ENCODE data around the gene ZFPL1. TPM values are rescaled to one million over a fixed set of nuclear protein-coding genes. Genes with fewer than 3 reads are reported as not detected.

The ZFPL1 gene
- total RNA-seq, 3 donors from 2014 or later (not counting 1 experiment from before 2014, with no cell fraction given), result 49.8 to 60.2 (median 50.8) TPM

- no peak within 1 kb of the TSS for H3K27ac Mint-ChIP-seq
- intact Hi-C loops (cut with micrococcal nuclease), result no loop called here
Observed at GRCh38 chr11:65058419-65059054, 25.5 kb upstream of the ZFPL1 start, which contains the start of gene NAALADL1. Gene NAALADL1, minus strand, starts transcription at chr11:65058553. Its CDS starts 32 bp downstream, at chr11:65058521.

GRCh38 chr11:65059523-65059922 lies 24.5 kb upstream of the ZFPL1 start:
- H3K4me3 Mint-ChIP-seq, result no peak overlapping the region
- no peaks in the 10 kb centered on the region for H3K36me3 Mint-ChIP-seq
- no peak for DNase-seq
- no peak overlapping the region for H3K4me3 ChIP-seq (ENCODE audit: low read length)
- 90% methylated on average over 3 of the region's 3 CpGs for WGBS (ENCODE audit: insufficient coverage)
- H3K27ac ChIP-seq (ENCODE audit: low read length), result no peak overlapping the region
- no peaks in the 10 kb centered on the region for H3K27me3 ChIP-seq (ENCODE audit: control insufficient read depth, insufficient read depth, low read length)
- H3K27me3 Mint-ChIP-seq (ENCODE audit: low read depth in 2 of 2), result peaks cover 3 to 7% of the 10 kb centered on the region in 2 donors
- no peaks in the 10 kb centered on the region for H3K36me3 ChIP-seq (ENCODE audit: control insufficient read depth, insufficient read depth, low read length)
- no peak overlapping the region for H3K27ac Mint-ChIP-seq
- H3K4me1 Mint-ChIP-seq, result no peaks in the 10 kb centered on the region
- no peaks in the 10 kb centered on the region for H3K9me3 ChIP-seq (ENCODE audit: control insufficient read depth, insufficient read depth, low read length)
- no peaks in the 10 kb centered on the region for H3K9me3 Mint-ChIP-seq
- TF ChIP-seq CTCF (IDR thresholded peaks at IDR 0.05), result no peak
- no peaks in the 10 kb centered on the region for H3K4me1 ChIP-seq (ENCODE audit: control insufficient read depth, insufficient read depth, low read length)
- no peak for ATAC-seq
- intact Hi-C loops (cut with micrococcal nuclease), result no loop called here

More at GRCh38 chr11:65058419-65059054, 25.5 kb upstream of the ZFPL1 start, which contains the start of gene NAALADL1:
- H3K4me3 ChIP-seq (ENCODE audit: low read length), result no peak within 1 kb of the TSS
- Mint-ChIP-seq H3K9me3 (no peaks in the 10 kb centered on the region), H3K27me3 (ENCODE audit: low read depth in 2 of 2) (peaks cover 7 to 8% of the 10 kb centered on the region in 2 donors), H3K4me3 (no peak within 1 kb of the TSS), H3K36me3 (no peaks in the 10 kb centered on the region), H3K4me1 (peaks cover 5 to 8% of the 10 kb centered on the region in 2 donors)
- TF ChIP-seq CTCF (IDR thresholded peaks at IDR 0.05), result no peak
- no peaks in the 10 kb centered on the region for H3K9me3 ChIP-seq (ENCODE audit: control insufficient read depth, insufficient read depth, low read length)
- no peak within 1 kb of the TSS for H3K27ac ChIP-seq (ENCODE audit: low read length)
- H3K36me3 ChIP-seq (ENCODE audit: control insufficient read depth, insufficient read depth, low read length), result no peaks in the 10 kb centered on the region
- no peaks in the 10 kb centered on the region for H3K27me3 ChIP-seq (ENCODE audit: control insufficient read depth, insufficient read depth, low read length)
- WGBS (ENCODE audit: insufficient coverage), result 85% methylated on average over 5 of the region's 8 CpGs
- DNase-seq (no peak), ATAC-seq (no peak)
- peaks cover 9% of the 10 kb centered on the region for H3K4me1 ChIP-seq (ENCODE audit: control insufficient read depth, insufficient read depth, low read length)

- no peak for ATAC-seq
- Histone ChIP-seq H3K27me3 (ENCODE audit: control insufficient read depth, insufficient read depth, low read length) (no peaks in the 10 kb centered on the region), H3K4me3 (ENCODE audit: low read length) (no peak overlapping the region), H3K36me3 (ENCODE audit: control insufficient read depth, insufficient read depth, low read length) (no peaks in the 10 kb centered on the region), H3K9me3 (ENCODE audit: control insufficient read depth, insufficient read depth, low read length) (no peaks in the 10 kb centered on the region), H3K4me1 (ENCODE audit: control insufficient read depth, insufficient read depth, low read length) (no peaks in the 10 kb centered on the region), H3K27ac (ENCODE audit: low read length) (no peak overlapping the region)
- Mint-ChIP-seq H3K27me3 (ENCODE audit: low read depth in 2 of 2) (peaks cover 3 to 7% of the 10 kb centered on the region in 2 donors), H3K4me1 (no peaks in the 10 kb centered on the region), H3K4me3 (no peak overlapping the region), H3K9me3 (no peaks in the 10 kb centered on the region), H3K36me3 (no peaks in the 10 kb centered on the region), H3K27ac (no peak overlapping the region)
- 55% methylated on average over 9 of the region's 10 CpGs for WGBS (ENCODE audit: insufficient coverage)
- no peak for DNase-seq
- TF ChIP-seq CTCF (IDR thresholded peaks at IDR 0.05), result no peak
- intact Hi-C loops (cut with micrococcal nuclease), result no loop called here
Observed at GRCh38 chr11:65059959-65060824, 23.8 kb upstream of the ZFPL1 start.
